Stimulated activated CD4-positive, alpha-beta T cell treated with anti-CD3 and anti-CD28 coated beads, Interleukin-1b, Interleukin-23, amount 100 ng/mL, for 48 hours (primary cell): Measurements from ENCODE around the gene KNDC1.
"Not testable (repeated sequence)": the region's sequence is repeated elsewhere in the genome, so short reads cannot be mapped to it uniquely, and the experiment has no call there.

Source experiments
- DNase-seq: peaks from one replicate; pipeline ENCODE4 v3.0.0-alpha.2; 2020

KNDC1 gene

GRCh38 chr10:133227256-133227655 is 67.2 kb downstream of the KNDC1 start:
- DNase-seq: no peak

GRCh38 chr10:133229265-133230043 is 69.4 kb downstream of the KNDC1 start:
- DNase-seq: no peak

GRCh38 chr10:133230044-133230361 is 70.0 kb downstream of the KNDC1 start, which contains the start of gene UTF1:
Gene UTF1 (plus strand): TSS chr10:133230217. CDS start chr10:133230289, 72 bp downstream.
- no peak for DNase-seq

DNA sequence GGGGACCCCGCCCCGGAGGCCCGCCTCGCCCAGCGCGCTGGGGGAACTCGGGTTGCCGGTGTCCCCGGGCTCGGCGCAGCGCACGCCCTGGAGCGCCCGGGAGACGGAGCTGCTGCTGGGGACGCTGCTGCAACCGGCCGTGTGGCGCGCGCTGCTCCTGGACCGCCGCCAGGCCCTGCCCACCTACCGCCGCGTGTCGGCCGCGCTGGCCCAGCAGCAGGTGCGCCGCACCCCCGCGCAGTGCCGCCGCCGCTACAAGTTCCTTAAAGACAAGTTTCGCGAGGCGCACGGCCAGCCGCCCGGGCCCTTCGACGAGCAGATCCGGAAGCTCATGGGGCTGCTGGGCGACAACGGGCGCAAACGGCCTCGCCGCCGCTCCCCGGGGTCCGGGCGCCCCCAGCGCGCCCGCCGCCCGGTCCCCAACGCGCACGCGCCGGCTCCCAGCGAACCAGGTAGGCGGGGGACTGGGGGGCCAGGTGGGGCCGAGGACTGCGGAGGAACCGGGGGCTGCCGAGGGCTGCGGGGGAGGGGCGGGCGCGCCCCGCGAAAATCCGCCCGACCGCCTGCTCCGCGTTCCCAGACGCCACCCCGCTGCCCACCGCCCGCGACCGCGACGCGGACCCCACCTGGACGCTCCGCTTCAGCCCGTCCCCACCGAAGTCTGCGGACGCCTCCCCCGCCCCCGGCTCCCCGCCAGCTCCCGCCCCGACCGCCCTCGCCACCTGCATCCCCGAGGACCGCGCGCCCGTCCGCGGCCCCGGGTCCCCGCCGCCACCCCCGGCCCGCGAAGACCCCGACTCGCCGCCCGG is 70.6 kb downstream of the KNDC1 start:
- DNase-seq: no peak

- no peak for DNase-seq
Observed at GRCh38 chr10:133231244-133231945, 71.4 kb downstream of the KNDC1 start.

DNA sequence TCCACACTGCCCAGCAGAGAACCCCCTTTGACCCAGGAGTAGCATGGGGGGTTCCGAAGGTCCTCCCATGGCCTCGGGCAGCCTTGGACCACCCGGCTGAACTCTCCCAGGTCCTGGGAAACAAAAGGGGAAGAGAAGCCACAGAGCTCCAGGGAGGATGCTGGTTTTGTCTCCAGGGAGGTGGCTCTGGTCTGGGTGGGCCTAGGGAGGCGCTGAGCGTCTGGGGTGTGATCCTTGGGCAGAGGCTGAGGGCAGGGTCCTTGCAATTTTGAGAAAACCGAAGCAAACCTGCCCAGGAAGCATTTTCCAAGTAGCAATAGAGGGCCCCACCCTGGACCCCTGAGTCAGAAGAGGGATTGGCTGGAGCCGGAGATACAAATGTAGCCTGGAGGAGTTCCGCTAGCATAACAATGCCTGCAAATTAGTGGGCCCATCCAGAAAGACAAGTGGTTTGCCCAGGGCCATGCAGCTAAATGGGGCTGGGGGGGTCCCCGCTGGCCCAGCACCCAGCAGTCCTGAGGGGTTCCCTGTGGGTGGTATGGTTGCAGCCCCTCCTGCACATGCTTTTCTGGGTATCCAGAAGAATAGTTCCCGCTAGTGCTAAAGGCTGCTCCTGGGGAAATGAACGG is 72.0 kb downstream of the KNDC1 start:
- no peak for DNase-seq

GRCh38 chr10:133234796-133235195 is 74.8 kb downstream of the KNDC1 start:
- not testable (repeated sequence) for DNase-seq

DNA sequence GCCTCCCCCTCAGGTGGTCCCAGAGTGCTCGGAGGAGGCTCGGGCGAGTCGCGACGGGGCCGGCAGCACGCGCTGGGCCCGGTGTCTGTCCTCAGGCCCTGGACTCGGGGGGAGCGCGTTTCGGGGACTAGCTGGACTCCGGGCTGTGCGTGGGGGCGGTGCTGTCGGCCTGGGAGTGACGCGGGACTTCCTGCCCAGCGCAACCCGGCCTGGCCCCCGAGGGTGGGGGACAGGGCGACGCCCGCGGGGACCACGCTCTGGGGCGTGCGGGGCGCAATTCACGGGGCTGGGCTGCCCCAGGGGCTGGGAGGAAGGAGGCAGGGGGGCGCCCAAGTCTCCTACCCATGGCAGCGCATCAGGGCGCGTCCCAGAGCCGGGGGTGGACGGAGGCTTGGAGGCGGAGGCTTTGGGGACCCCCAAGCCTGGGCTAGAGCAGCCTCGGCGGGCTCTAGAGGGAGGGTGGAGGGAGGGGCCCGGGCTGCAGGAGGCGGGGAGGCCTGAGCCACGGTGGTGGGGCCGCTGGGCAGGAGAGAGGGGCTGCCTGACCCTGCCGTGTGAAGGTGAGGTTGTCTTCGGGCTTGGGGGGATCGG is 75.3 kb downstream of the KNDC1 start:
- no peak for DNase-seq

- no peak for DNase-seq
Observed at GRCh38 chr10:133235932-133236331, 75.9 kb downstream of the KNDC1 start.

DNA sequence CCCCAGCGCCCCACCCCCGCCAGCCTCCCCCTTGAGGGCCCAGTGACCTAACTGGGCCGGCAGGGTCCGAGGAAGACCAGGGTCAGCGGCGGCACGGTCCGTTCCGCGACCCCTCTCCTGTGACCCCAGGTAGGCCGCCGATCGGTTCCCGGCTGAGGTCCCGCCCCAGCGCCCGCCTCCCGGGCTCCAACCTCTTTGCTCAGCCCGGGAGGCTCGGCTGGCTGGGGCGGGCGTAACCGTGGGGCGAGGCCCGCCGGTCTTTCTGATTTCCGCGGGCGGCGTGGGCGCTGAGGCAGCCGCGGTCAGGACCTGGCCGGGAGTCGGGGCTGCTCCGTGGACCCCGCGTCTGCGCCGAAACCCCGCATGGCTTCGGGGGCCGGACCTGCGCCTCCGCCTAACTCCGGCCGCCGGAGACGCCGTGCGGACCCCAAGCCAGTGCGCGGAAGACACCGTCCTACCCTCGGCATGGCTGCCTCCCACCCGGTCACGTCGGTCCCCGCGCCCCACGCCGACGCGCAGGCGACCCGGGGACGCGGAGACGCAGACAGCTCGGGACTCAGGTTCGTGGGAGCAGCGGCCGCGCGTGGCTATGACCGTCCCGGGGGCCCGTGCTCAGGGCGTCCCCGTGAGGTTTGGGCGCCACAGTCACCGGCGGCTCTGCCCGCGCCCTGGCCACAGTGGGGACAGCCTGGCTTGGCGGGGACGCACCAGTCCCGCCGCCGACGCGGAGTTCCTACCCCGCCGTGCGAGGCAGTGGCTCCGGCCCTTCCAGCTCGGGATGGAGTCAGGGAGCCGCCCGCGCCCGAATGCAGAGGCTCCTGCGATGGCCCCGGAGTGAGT is 76.6 kb downstream of the KNDC1 start:
- DNase-seq: no peak

- DNase-seq: no peak
Observed at GRCh38 chr10:133237241-133237587, 77.2 kb downstream of the KNDC1 start.

DNA sequence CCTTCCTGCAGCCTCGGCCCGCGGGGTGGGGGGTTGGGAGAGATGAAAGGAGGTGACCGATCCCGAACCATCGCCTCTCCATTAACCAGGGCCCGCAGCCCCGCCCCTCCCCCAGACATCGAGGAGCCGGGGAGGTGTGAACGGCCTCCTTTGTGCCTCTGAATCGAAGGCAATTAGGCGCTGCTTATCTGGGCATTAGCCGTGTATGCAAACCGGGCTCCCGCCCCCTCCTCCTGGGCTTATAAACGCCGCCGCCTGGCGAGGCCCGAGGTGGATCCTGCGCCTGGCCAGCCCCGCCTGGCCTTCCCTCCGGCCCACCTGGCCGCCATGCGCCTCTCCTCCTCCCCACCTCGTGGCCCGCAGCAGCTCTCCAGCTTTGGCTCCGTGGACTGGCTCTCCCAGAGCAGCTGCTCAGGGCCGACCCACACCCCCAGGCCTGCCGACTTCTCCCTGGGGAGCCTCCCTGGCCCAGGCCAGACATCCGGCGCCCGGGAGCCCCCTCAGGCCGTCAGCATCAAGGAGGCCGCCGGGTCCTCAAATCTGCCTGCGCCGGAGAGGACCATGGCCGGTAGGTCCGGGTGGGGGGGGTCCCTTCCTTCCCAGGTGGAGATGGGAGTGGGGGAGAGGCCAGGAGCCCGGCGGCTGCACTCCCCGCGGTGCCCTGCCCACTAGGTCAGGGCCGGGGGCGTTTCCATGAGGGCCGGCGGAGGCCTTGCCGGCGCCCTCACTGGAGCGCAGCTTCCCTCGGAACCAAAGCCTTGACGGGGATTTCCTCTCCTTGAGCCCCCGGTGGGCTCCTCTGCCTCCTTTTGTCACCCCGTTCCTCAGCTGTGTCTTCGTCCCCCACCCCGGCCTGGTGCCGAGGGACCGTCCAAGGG is 77.8 kb downstream of the KNDC1 start, which contains the start of gene VENTX:
Gene VENTX (plus strand): TSS at position 268 of the 878 bp plus-strand sequence. CDS start 60 bp downstream, at position 328.
- DNase-seq: no peak

DNA sequence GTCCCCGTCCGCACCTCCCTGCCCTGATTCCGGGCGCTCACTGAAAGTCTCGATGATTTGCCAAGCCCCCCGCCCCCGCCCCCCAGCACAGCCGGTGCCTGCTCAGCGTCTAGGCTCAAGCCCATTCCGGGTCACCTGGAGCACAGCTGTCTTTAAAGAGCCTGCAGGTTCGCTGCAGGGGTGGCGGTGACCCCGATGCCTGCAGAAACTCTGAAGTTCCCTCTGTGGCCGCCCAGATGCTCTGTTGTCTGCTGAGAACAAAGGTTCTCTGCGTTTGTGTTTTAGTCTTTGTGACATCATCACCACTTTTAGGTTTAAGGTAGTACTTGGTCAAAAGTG is 78.4 kb downstream of the KNDC1 start:
- no peak for DNase-seq

DNA sequence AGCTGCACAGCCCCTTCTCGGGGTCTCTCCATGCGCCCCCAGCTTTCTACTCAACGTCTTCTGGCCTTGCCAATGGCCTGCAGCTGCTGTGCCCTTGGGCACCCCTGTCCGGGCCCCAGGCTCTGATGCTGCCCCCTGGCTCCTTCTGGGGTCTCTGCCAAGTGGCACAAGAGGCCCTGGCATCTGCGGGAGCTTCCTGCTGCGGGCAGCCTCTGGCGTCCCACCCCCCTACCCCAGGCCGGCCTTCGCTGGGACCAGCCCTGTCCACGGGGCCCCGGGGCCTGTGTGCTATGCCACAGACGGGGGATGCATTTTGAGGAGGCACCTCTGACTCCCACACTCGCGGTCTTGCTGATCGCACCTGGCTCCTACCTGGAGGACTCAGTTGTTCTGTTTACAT is 80.0 kb downstream of the KNDC1 start:
- DNase-seq: no peak

GRCh38 chr10:133241501-133242205 is 81.6 kb downstream of the KNDC1 start:
- DNase-seq: no peak

- no peak for DNase-seq
Observed at GRCh38 chr10:133242611-133243356, 82.8 kb downstream of the KNDC1 start.

DNA sequence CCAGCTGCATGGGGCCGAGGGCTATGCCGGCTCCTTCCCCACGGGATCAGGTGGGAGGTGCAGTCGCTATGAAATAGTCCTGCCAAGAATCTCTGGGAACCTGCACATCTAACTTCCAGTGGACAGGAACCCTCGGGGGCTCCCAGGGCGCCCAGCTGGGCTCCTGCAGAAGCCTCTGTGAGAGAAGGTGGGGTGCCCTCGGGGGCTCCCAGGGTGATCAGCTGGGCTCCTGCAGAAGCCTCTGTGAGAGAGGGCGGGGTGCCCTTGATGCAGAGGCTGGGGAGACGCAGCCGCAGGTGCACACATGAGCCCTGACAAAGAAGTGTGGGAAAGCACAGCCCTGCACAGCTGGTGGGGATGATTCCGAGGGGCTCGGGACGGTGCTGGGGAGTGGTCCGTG is 83.6 kb downstream of the KNDC1 start:
- DNase-seq: no peak

DNA sequence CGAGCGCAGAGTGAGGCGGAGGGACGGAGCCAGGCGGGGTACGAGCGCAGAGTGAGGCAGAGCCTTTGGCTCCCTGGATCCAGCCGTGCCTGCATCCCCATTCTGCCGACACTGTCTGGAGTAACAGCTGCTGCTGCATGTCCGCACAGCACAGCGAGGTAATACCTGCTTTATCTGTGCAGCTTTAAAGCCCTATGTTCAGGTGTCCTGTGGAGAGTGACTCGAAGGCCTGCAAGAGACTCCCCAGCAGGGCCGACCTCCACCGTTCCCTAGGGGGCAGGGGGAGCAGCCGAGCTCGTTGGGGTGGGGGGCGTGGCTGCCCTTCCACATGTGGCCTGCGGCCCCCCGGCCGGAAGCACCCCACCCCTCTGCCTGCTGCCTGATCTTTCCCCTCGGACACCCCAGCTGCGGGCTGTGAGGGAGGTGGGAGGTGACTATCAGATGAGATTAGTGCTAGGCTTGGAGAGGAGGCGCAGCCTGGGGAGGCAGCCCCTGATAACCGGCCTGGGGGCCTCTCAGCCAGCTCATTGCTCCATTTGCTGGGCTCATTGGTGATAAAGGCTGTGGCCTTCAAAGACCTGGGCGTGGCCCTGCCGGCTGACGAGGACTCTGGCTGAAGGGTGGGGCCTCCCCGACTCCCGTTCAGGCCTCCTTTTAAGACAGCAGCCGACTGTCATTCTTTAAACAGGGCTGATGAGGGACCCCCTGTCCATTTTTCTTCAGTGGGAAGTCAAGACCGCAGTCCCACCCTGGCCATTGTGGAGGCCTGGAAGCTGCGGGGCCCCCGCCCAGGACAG is 85.6 kb downstream of the KNDC1 start:
- DNase-seq: no peak

- DNase-seq: no peak
Observed at GRCh38 chr10:133246236-133246626, 86.2 kb downstream of the KNDC1 start.
